AG09309 (cell line): ENCODE data around the gene SGTB.
A peak's percentile ranks its signal among the peaks of the same experiment; 100 is the strongest.

Experiments
- DNase-seq: peaks from one replicate; pipeline ENCODE4 v3.0.0-alpha.2; 2010; ENCODE audit warnings: low read depth
- H3K4me3 ChIP-seq: 2 replicates; pipeline ENCODE4 v1.5.1; 2011; ENCODE audit warnings: mild to moderate bottlenecking, low read depth, low read length, moderate library complexity; ENCODE audit not compliant: control insufficient read depth
- CTCF ChIP-seq: IDR thresholded peaks from 2 replicates; pipeline ENCODE4 v1.5.1; 2011; ENCODE audit warnings: mild to moderate bottlenecking, low read depth, low read length, inconsistent platforms; ENCODE audit not compliant: insufficient read depth, control insufficient read depth; ENCODE audit errors: missing control alignments

The SGTB gene

GRCh38 chr5:65721720-65722574, at the start of gene SGTB, which contains the start of gene NLN:
Gene SGTB, minus strand, starts transcription at chr5:65722109. Its CDS starts 1,302 bp downstream, at chr5:65720807.
Gene NLN, plus strand, starts transcription at chr5:65722205. Its CDS starts 169 bp downstream, at chr5:65722374.
- DNase-seq = no peak
- no peak for TF ChIP-seq CTCF
- H3K4me3 ChIP-seq = peak within 1 kb of the TSS; percentile 71

GRCh38 chr5:65771266-65771665, 49.4 kb upstream of the SGTB start:
- DNase-seq = no peak
- no peak overlapping the region for H3K4me3 ChIP-seq
- TF ChIP-seq CTCF = no peak

GRCh38 chr5:65769539-65769938, 47.6 kb upstream of the SGTB start:
- TF ChIP-seq CTCF = no peak
- no peak overlapping the region for H3K4me3 ChIP-seq
- peak; percentile 87 for DNase-seq

GRCh38 chr5:65768723-65769346, 46.9 kb upstream of the SGTB start:
- no peak for TF ChIP-seq CTCF
- DNase-seq = no peak
- no peak overlapping the region for H3K4me3 ChIP-seq

GRCh38 chr5:65767565-65767964, 45.7 kb upstream of the SGTB start:
- no peak overlapping the region for H3K4me3 ChIP-seq
- DNase-seq = no peak
- TF ChIP-seq CTCF = no peak

GRCh38 chr5:65766781-65767180, 44.9 kb upstream of the SGTB start:
- TF ChIP-seq CTCF = no peak
- H3K4me3 ChIP-seq = no peak overlapping the region
- DNase-seq = no peak
